Measurements from ENCODE around the gene COQ8A.

GRCh38 chr1:226993814-226994585 is 53.9 kb downstream of the COQ8A start:
- TF ChIP-seq CTCF (IDR thresholded peaks at IDR 0.05) (no peak), EZH2 (IDR thresholded peaks at IDR 0.05) (no peak), EZH2phosphoT487 (IDR thresholded peaks at IDR 0.05) (no peak)
